GM21619 (cell line): ENCODE data around the gene VASP.

Experiments
- ATAC-seq: cut with Tn5 transposase; IDR thresholded peaks from one replicate; pipeline ENCODE4 v1.9.1; 2021; ENCODE audit not compliant: unreplicated experiment

Gene VASP

DNA sequence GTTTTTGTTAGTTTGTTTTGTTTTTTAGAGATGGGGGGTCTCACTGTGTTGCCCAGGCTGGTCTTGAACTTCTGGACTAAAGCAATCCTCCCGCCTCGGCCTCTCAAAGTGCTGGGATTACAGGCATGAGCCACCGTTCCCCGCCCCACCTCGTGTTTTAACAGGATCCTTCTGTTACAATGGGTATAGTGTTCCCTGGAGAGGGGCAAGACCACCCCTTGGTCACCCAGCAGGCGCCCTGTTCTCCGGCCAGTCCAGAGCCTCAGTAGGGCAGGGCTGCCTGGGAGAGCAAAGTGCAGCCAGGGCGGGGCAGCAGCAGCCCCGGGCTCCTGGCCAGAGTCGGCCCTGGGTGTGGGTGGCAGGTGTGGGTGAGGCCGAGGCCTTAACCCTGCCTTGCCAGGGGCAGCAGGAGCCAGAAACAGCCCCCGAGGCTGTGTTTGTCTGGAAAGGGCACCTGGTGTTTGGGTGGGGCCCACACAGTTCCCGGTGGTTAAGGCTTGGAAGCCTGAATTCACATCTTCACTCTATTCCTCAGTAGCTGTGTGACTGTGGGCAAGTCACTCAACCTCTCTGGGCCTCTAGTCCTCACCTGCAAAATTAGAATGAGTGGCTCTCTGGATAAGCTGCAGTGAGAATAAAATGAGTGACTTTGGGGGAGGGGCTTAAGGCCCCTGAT is 7.2 kb downstream of the VASP start:
- no peak for ATAC-seq

DNA sequence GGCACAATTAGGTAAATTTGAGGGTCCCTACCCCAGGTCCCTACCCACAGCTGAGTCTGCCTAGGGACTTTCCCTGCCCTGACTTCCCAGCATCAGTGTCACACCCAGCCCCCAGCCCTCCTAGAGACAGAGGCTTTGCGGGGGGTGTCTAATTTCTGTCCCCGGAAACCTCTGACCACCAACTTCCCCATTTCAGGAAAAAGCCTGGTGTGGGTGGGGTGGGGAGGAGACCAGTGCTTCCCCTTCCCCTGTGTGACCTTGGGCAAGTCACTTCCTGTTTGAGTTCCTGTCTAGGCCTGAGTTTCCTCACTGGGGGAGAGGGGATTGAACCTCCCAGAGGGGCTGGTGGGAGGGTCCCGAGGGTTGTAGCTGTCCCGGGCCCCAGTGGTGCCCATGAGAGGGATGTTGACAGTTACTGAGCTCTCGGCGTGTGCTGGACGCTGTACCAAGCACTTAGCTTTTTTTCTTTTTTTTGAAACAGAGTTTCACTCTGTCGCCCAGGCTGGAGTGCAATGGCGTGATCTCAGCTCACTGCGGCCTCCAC is 7.9 kb downstream of the VASP start:
- ATAC-seq: no peak

DNA sequence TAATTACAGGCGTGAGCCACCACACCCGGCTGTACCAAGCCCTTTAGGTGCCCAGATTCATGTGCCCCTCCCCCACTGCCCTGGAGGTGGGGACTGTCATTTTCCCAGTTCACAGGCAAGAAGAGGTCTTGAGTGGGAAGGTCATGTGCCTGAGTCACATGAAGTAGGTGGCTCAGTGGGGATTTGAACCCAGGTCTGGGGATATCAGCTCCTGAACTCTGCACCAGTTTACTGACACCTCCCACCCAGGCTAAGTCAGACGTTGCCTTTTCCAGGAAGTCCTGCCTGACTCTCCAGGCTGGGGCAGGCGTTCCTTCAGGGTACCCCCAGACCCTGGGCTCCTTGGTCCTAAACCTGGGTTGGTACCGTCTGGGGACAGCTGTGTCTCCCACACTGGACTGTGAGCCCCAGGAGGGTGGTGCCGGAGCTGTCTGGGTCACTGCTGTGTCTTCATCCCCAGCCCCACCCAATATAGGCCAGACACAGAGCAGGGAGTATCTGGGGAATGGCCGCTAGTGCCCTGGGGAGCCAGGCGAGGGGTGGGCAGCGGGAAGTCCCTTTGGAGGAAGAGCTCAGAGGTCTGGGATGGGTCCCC is 8.6 kb downstream of the VASP start:
- no peak for ATAC-seq

DNA sequence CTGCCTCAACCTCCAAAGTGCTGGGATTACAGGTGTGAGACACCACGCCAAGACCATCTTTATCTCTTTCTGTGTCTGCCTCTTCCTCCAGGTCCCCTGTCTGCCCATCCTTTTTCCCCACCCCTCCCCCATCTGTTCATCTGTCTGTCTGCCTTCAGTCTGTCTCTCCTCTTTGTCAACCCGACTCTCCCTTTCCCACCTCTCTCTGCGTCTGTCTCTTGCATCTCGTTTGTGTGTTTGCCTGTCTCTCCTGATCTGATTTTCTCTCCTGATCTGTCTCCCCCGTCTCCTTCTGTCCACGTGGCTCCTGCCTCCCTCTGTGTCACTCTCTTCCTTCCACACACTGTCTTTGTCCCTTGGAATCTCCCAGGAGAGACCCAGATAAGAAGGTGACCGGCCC is 10.0 kb downstream of the VASP start:
- ATAC-seq: no peak

DNA sequence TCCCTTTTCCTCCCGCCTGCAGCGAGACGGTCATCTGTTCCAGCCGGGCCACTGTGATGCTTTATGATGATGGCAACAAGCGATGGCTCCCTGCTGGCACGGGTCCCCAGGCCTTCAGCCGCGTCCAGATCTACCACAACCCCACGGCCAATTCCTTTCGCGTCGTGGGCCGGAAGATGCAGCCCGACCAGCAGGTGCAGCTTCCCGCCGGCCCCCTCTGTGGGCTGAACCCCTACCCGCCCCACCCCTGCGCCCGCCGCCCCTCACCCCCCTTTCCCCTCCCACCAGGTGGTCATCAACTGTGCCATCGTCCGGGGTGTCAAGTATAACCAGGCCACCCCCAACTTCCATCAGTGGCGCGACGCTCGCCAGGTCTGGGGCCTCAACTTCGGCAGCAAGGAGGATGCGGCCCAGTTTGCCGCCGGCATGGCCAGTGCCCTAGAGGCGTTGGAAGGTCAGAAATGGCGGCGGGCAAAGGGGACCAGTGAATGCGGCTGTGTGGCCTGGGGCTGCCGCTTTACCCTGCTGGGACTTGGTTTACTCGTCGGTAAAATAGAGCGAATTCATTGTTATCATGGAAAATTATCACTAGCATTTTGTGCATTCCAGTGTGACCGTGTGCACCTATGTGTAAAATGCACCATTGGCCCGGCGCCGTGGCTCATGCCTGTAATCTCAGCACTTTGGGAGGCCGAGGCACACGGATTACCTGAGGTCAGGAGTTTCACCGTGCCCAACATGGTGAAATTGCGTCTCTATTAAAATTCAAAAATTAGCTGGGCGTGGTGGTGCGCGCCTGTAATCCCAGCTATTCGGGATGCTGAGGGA is 10.6 kb downstream of the VASP start:
- ATAC-seq: no peak

DNA sequence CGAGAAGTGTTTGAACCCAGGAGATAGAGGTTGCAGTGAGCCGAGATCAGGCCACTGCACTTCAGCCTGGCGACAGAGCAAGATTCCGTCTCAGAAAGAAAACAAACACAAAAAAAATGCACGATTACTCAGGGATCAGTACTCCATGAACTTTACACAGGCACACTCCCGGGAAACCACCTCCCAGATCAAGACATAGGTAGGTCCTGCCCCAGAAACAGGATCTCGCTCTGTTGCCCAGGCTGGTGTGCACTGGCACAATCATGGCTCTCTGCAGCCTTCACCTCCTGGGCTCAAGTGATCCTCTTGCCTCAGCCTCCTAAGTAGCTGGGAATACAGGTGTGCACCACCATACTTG is 11.2 kb downstream of the VASP start:
- ATAC-seq: no peak

DNA sequence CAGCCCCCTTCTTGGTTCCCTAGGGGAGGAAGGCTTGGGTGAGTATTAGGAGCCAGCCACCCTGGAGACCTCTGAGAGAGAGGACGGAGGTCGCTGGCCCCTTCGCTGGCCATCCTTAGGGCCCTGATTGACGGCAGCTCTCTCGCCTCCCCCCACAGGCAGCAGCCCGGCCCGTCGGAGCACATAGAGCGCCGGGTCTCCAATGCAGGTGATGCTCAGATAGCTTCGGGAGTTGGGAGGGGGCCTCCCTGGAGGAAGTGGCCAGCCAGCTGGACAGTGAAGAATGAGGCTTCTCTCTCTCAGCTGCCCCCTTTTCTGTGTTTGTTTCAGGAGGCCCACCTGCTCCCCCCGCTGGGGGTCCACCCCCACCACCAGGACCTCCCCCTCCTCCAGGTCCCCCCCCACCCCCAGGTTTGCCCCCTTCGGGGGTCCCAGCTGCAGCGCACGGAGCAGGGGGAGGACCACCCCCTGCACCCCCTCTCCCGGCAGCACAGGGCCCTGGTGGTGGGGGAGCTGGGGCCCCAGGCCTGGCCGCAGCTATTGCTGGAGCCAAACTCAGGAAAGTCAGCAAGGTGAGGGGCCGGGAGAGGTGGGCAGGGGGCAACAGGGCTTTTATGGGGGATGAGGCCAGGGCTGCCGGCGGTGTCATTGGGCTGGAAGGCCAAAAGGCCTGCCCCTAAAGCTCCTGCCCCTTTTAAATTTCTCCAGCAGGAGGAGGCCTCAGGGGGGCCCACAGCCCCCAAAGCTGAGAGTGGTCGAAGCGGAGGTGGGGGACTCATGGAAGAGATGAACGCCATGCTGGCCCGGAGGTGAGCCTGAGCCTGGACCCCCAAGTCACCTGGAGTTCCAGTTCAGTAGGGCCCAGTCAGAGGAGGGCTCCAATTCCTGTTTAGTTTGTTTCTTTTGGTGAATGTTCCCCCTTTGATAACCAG is 15.0 kb downstream of the VASP start:
- ATAC-seq: no peak

DNA sequence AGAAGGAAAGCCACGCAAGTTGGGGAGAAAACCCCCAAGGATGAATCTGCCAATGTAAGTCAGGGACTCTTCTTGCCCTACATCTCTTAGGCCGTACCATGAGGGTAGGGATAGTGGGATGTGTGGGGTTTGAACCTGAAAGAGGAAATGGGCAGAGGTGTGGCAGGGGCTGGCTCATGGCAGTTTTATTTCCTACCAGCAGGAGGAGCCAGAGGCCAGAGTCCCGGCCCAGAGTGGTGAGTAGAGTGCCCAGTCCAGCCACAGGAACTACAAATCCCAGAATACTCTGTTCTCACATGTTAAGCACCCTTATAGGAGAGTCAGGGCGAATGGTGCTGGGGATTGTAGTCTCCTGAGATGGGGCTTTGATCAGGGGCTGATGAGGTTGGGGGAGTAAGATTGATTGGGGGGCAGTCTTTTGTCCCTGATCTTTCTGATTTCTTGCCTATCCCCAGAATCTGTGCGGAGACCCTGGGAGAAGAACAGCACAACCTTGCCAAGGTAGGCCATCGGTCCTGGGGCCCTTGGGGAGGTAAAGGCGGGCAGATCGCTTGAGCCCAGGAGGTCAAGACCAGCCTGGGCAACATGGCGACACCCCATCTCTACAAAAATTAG is 16.5 kb downstream of the VASP start:
- ATAC-seq: peak; percentile 63

DNA sequence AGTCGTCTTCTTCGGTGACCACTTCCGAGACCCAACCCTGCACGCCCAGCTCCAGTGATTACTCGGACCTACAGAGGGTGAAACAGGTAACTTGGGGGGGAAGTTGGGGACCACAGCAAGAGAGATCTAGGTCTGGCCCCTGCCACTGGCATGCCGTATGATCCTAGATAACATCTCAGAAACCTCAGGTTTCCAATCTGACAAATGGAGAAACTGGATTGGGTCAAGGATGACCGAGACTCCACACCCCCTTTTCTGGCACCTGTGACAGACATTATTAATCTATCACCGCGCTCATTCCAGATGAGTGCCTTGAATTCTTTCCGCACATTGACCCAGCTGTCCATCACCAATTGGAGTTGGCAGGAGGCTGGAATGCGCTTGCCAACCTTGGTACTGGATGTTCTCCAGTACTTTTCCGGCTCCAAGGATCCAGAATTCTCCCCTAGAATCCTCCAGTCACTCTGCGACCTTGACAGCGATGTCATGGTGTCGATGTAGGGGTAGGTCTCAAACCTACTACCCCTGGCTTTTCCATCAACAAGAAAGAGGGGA is 17.4 kb downstream of the VASP start:
- no peak for ATAC-seq

DNA sequence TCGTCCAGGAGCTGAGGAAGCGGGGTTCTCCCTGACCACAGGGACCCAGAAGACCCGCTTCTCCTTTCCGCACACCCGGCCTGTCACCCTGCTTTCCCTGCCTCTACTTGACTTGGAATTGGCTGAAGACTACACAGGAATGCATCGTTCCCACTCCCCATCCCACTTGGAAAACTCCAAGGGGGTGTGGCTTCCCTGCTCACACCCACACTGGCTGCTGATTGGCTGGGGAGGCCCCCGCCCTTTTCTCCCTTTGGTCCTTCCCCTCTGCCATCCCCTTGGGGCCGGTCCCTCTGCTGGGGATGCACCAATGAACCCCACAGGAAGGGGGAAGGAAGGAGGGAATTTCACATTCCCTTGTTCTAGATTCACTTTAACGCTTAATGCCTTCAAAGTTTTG is 18.9 kb downstream of the VASP start:
- no peak for ATAC-seq

DNA sequence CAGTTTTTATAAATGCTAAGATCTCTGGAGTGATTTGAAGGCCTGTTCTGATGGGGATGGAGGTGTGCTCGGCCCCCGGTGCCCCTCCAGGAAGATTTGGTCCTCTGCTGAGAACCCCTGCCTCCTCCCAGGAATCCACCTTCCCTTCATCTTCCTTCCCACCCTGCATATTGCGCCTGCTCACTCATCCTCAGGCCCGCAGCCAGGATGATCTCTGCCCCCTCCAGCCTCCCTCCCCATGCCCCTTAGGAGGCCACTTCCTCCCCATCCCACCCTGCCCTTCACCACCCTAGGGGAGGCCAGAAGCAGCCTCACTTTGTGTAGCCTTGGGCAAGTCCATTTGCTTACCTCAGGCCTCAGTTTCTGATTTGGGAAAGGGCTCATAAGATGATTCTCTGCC is 19.7 kb downstream of the VASP start:
- ATAC-seq: no peak

DNA sequence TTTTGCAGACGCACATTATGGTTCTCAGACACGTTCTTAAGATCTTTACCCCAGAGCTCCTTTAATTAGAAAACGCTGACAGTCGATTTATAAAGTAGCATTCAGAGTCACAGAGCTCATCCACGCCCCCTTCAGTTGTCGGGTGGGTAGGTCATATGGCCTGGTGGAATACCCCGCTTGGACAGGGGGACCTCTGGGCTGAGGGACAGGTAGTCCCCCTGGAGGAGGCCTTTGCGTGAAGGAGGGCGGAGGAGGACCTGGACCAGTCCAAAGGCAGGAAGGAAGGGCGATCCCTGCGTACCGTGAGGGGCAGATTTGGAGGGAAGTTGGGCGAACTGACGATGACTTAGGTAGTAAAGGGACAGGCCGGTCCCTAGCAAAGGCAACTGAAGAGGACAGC is 20.5 kb downstream of the VASP start:
- ATAC-seq: no peak

DNA sequence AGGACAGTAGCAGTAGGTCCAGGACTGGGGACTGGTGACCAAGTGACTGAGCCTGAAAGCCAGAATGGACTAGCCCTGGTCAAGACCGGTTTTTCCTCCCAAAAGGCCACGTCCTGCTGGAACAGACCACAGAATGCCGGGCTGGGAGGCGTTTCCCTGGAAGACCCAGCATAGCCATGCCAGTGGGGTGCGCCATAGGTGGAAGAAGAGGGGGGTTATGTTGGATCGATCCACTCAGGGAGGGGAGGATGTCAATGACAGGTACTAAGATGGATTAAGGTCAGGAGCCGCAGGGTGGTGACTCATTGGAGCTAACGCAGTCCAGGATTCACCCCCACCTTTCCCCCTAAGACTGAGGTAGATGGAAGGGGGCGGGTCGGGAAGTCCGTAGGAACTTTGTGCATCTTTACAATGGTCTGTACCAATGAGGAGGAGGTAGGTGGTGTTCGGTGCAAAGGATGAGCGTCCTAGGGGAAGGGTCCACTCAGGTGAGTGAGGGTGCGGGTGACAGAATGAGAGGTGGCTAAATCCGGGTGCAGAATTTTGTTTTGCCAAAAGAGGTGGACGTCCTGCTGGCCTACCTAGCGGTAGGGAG is 21.0 kb downstream of the VASP start:
- no peak for ATAC-seq

DNA sequence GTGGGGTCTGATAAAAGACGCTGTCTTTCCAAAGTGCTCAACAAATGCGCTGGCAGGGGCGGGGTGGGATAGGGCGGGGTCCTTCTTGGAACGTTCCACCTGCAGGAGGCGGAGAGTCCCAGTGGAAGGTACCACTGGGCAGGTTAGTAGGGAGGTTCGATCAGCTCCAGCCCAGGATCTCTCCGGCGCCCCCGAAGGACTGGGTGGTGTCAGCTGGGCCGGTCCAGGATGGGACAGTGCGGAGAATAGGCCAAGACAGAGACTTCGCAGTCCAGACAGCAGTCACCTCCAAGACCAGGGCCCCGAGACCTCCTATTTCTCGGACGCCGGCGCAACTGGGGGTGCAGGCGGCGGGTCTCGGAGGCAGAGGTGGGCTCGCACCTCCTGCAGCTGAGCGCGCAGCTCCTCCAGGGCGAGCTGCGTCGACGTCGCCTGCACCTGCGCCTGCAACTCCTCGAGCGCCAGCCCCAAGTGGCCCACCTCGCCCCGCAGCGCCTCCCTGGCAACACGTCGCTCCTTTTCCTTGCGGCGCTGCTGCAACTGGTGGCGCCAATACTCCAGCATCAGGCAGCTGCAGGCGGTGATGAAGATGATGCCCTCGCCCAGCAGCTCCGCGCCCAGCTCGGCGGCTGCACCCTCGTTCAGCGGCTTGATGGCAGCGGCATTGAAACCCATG is 21.6 kb downstream of the VASP start:
- ATAC-seq: no peak

DNA sequence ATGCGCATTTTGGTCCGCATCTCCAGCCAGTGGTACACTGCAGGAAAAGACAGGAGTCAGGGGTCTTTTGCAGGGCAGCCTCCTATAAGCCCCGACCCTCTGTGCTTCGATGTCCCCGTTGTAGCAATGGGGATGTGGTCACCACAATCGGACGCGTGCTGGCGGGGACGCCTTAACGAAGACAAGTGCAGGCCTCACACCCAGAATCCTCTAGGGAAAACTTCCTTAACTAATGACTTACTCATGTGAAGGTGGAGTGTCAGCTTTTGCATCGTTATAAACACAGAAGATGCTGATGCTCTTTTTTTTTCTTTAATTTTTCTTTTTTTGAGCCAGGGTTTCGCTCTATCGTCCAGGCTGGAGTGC is 22.1 kb downstream of the VASP start:
- ATAC-seq: no peak

DNA sequence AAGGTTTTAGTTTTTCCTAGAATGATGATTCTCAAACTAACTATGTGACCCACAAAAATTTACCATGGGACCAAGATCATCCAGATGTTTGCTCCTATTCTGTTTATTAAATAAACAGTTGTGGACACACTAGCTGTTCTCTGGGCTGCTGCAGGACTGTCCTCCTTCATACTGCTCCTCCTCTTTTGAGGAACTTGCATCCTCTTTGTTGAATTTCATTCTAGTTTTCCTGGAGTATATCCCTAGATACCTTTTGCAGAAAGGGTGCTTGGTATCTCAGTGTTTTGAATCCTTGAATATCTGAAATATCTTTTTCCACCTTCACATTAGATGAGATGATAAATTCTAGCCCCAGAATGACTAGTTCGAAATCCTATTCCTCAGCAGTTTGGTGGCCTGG is 24.1 kb downstream of the VASP start:
- no peak for ATAC-seq

DNA sequence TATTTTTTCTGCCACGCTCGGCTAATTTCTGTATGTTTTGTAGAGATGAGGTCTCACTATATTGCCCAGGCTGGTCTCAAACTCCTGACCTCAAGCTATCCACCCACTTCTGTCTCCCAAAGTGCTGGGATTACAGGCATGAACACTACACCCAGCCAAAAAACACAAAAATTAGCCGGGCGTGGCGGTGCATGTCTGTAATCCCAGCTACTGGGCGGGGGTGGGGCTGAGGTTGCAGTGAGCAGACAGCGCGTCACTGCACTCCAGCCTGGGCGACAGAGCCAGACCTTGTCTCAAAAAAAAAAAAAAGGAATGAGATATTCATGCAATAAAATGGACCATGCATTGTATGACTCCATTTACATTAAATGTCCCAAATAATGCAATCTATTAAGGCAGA is 32.2 kb downstream of the VASP start:
- no peak for ATAC-seq

DNA sequence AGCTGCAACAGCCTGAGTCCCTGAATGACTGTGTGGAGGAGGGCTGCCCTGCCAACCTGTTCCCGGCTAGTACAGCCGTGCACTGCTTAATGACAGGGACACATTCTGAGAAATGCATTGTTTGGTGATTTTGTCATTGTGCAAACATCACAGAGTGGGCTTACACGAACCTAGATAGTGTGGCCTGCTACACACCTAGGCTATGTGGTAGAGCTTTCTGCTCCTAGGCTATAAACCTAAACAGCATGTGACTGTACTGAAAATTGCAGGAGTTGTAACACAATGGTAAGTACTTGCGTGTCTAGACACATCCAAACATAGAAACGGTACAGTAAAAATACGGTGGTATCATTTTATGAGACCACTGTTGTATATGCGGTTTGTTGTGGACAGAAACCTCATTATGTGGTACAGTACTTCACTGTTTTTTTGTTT is 35.0 kb downstream of the VASP start:
- ATAC-seq: no peak

DNA sequence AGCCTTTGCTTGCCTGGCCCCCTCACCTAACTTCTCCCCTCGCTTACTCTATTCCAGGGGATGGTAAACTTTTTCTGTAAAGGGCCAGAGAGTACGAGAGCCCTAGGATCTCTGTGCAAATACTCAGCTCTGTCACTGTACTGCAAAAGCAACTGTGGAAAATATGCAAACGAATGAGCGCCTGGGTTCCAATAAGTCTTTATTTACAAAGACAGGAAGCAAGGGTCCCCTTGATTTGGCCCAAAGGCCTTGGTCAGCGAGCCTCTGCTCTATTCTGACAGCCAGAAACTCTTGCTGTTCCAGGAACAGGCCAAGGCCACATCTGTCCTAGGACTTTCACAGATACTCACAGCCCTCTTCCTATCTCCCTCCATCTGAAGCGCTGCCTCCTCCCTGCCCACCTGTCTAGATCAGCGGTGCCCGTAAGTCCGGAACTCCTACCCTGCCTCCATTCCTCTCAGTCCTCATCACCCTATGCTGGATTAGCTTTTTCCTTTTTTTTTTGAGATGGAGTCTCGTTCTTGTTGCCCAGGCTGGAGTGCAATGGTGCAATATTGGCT is 40.0 kb downstream of the VASP start:
- ATAC-seq: no peak
